Neural progenitor cell (in vitro differentiated cells): ENCODE results near the gene RITA1.
"Not testable (repeated sequence)": the region's sequence is repeated elsewhere in the genome, so short reads cannot be mapped to it uniquely, and the experiment has no call there.

Experiments used
- CTCF ChIP-seq: fragments of 200-600 bp; sonication (generic); IDR thresholded peaks from 2 replicates; pipeline ENCODE4 v1.5.1; 2017; ENCODE audit warnings: antibody characterized with exemption, mild to moderate bottlenecking
- EZH2 ChIP-seq: fragments of 200-600 bp; sonication (generic); IDR thresholded peaks from 2 replicates; pipeline ENCODE4 v1.6.1; 2017; ENCODE audit warnings: antibody characterized with exemption, mild to moderate bottlenecking, moderate library complexity

GRCh38 chr12:113206802-113207201 lies 21.3 kb downstream of the RITA1 start:
- TF ChIP-seq EZH2, CTCF: not testable (repeated sequence)
